OCI-LY3 (cell line): ENCODE data around the gene AFF1.

Experiments
- CTCF ChIP-seq: fragments of 200-600, 300-600 bp; sonication (generic); IDR thresholded peaks from 2 replicates; pipeline ENCODE4 v1.5.1; 2014; ENCODE audit warnings: antibody characterized with exemption, low read length, low read depth
- EZH2phosphoT487 ChIP-seq: fragments of 200-600 bp; shearing (Covaris generic); IDR thresholded peaks from 2 replicates; pipeline ENCODE4 v1.6.1; 2018; ENCODE audit warnings: antibody characterized with exemption, mixed run types, low read depth

- no peak for TF ChIP-seq EZH2phosphoT487
- no peak for TF ChIP-seq CTCF
Measured at GRCh38 chr4:87060957-87061356, 126.1 kb downstream of the AFF1 start.
